ENCODE measurements around the gene EPB41L3. TPM values are rescaled to one million over a fixed set of nuclear protein-coding genes. Genes with fewer than 3 reads are reported as not detected.

Gene EPB41L3
- polyA plus RNA-seq, 1 experiment = 45.0 TPM

GRCh38 chr18:5469340-5469739 lies 74.5 kb downstream of the EPB41L3 start:
- CTCF ChIA-PET = no interaction called here
- no peak overlapping the region for H3K27ac ChIP-seq (ENCODE audit: low read depth, low read length)

GRCh38 chr18:5468394-5468793 lies 75.4 kb downstream of the EPB41L3 start:
- TF ChIP-seq CTCF (IDR thresholded peaks at IDR 0.05; ENCODE audit: low read depth, low read length) = no peak
- no peak for DNase-seq (ENCODE audit: low read depth, low spot score)
- CTCF ChIA-PET = no interaction called here

More at GRCh38 chr18:5469340-5469739, 74.5 kb downstream of the EPB41L3 start:
- H3K4me3 ChIP-seq (ENCODE audit: low read depth, low read length) = no peak overlapping the region
- TF ChIP-seq CTCF (IDR thresholded peaks at IDR 0.05; ENCODE audit: low read depth, low read length) = no peak
- H3K27me3 ChIP-seq (ENCODE audit: control insufficient read depth, insufficient read depth, low read length) = no peaks in the 10 kb centered on the region
- POLR2A ChIA-PET = interaction anchor here (0.7 kb wide), 1 partner anchor 752 kb away, joined by 5 read pairs; no protein-coding TSS in a partner anchor
- DNase-seq (ENCODE audit: low read depth, low spot score) = no peak
- peaks cover 3% of the 10 kb centered on the region; the same call in 1 of the 2 replicates for H3K9me3 ChIP-seq (ENCODE audit: control insufficient read depth, insufficient read depth, low read length)

GRCh38 chr18:5467671-5468070 lies 76.1 kb downstream of the EPB41L3 start:
- peaks cover 3% of the 10 kb centered on the region; the same call in 1 of the 2 replicates for H3K9me3 ChIP-seq (ENCODE audit: control insufficient read depth, insufficient read depth, low read length)
- no peak for DNase-seq (ENCODE audit: low read depth, low spot score)
- H3K4me3 ChIP-seq (ENCODE audit: low read depth, low read length) = no peak overlapping the region
- no peak for TF ChIP-seq CTCF (IDR thresholded peaks at IDR 0.05; ENCODE audit: low read depth, low read length)
- ChIA-PET POLR2A (no interaction called here), CTCF (no interaction called here)
- H3K27me3 ChIP-seq (ENCODE audit: control insufficient read depth, insufficient read depth, low read length) = no peaks in the 10 kb centered on the region
- no peak overlapping the region for H3K27ac ChIP-seq (ENCODE audit: low read depth, low read length)

More at GRCh38 chr18:5468394-5468793, 75.4 kb downstream of the EPB41L3 start:
- POLR2A ChIA-PET = no interaction called here
- no peak overlapping the region for H3K4me3 ChIP-seq (ENCODE audit: low read depth, low read length)
- no peak overlapping the region for H3K27ac ChIP-seq (ENCODE audit: low read depth, low read length)
- no peaks in the 10 kb centered on the region for H3K27me3 ChIP-seq (ENCODE audit: control insufficient read depth, insufficient read depth, low read length)
- H3K9me3 ChIP-seq (ENCODE audit: control insufficient read depth, insufficient read depth, low read length) = peaks cover 3% of the 10 kb centered on the region; the same call in 1 of the 2 replicates

GRCh38 chr18:5466256-5466655 lies 77.5 kb downstream of the EPB41L3 start:
- POLR2A ChIA-PET = no interaction called here
- CTCF ChIA-PET = no interaction called here
- no peaks in the 10 kb centered on the region for H3K27me3 ChIP-seq (ENCODE audit: control insufficient read depth, insufficient read depth, low read length)
- no peak for DNase-seq (ENCODE audit: low read depth, low spot score)
- H3K27ac ChIP-seq (ENCODE audit: low read depth, low read length) = no peak overlapping the region
- no peak overlapping the region for H3K4me3 ChIP-seq (ENCODE audit: low read depth, low read length)
- TF ChIP-seq CTCF (IDR thresholded peaks at IDR 0.05; ENCODE audit: low read depth, low read length) = no peak
- H3K9me3 ChIP-seq (ENCODE audit: control insufficient read depth, insufficient read depth, low read length) = peaks cover 3% of the 10 kb centered on the region; the same call in 1 of the 2 replicates

- Histone ChIP-seq H3K27ac (ENCODE audit: low read depth, low read length) (no peak overlapping the region), H3K27me3 (ENCODE audit: control insufficient read depth, insufficient read depth, low read length) (no peaks in the 10 kb centered on the region), H3K4me3 (ENCODE audit: low read depth, low read length) (no peak overlapping the region), H3K9me3 (ENCODE audit: control insufficient read depth, insufficient read depth, low read length) (peaks cover 3% of the 10 kb centered on the region; the same call in 1 of the 2 replicates)
- CTCF ChIA-PET = no interaction called here
- no peak for TF ChIP-seq CTCF (IDR thresholded peaks at IDR 0.05; ENCODE audit: low read depth, low read length)
- DNase-seq (ENCODE audit: low read depth, low spot score) = no peak
- POLR2A ChIA-PET = no interaction called here
Measured at GRCh38 chr18:5464251-5464650, 79.5 kb downstream of the EPB41L3 start.

Measured in AG04450 (cell line).